HL-60 (cell line): ENCODE measurements around the gene LEUTX.

Source experiments
- DNase-seq, 2 experiments: peaks; one replicate each; pipeline ENCODE4 v3.0.0-alpha.2; 2010 to 2020; ENCODE audit warnings: low read depth in 1 of 2, low spot score in 1 of 2
- H3K27ac ChIP-seq: fragments of 250-450 bp; sonication (Bioruptor Pico); replicated peaks from 2 replicates; pipeline ENCODE4 v1.5.1; 2020; ENCODE audit warnings: mild to moderate bottlenecking, moderate library complexity
- H3K27me3 ChIP-seq: fragments of 250-450 bp; sonication (Bioruptor Pico); 2 replicates; pipeline ENCODE4 v1.5.1; 2021; ENCODE audit warnings: mild to moderate bottlenecking, moderate library complexity; ENCODE audit not compliant: insufficient read depth, poor library complexity, severe bottlenecking
- H3K4me3 ChIP-seq: replicated peaks from 2 replicates; pipeline ENCODE4 v1.5.1; 2011; ENCODE audit warnings: mild to moderate bottlenecking, control low read depth, low read length; ENCODE audit not compliant: insufficient read depth
- GABPA ChIP-seq: IDR thresholded peaks from 2 replicates; pipeline ENCODE4 v1.6.1; 2012; ENCODE audit warnings: low read depth
- POLR2AphosphoS5 ChIP-seq: IDR thresholded peaks from 2 replicates; pipeline ENCODE4 v1.6.1; 2012; ENCODE audit warnings: low read depth
- SPI1 ChIP-seq: IDR thresholded peaks from 2 replicates; pipeline ENCODE4 v1.6.1; 2012; ENCODE audit warnings: low read depth, mild to moderate bottlenecking, borderline replicate concordance
- TF ChIP-seq, protein P1 (sequence below): IDR thresholded peaks from one replicate; pipeline ENCODE4 v1.5.1; 2011; ENCODE audit warnings: low read length, control low read depth, inconsistent platforms; ENCODE audit not compliant: insufficient read depth
- TF ChIP-seq, protein P2 (sequence below): IDR thresholded peaks from 2 replicates; pipeline ENCODE4 v1.6.1; 2012; ENCODE audit warnings: low read depth; ENCODE audit not compliant: insufficient replicate concordance

Gene LEUTX

DNA sequence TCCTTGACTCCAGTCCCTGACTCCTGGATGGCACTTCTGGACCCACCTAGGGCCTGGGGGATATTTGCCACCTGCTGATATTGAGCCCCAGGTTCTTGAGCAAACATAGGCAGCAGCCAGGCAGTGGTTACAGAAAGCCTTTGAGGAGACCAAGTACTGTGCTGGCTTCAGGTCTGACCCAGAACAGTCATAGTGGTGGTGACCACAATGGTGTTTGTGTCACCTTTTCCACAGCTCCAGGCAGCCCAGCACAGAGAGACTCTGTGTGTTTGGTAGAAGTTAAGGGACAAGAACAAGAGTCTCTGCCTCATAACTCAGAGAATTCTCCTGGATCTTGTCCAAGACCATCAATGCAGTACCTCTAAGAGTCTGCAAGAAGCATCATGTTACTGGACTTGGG, 26.3 kb upstream of the LEUTX start:
- no peak for DNase-seq
- Histone ChIP-seq H3K27ac (no peak overlapping the region), H3K4me3 (no peak overlapping the region), H3K27me3 (peaks cover 3% of the 10 kb centered on the region)
- TF ChIP-seq SPI1 (no peak), POLR2AphosphoS5 (no peak), GABPA (no peak)
- TF ChIP-seq, protein P1, sequence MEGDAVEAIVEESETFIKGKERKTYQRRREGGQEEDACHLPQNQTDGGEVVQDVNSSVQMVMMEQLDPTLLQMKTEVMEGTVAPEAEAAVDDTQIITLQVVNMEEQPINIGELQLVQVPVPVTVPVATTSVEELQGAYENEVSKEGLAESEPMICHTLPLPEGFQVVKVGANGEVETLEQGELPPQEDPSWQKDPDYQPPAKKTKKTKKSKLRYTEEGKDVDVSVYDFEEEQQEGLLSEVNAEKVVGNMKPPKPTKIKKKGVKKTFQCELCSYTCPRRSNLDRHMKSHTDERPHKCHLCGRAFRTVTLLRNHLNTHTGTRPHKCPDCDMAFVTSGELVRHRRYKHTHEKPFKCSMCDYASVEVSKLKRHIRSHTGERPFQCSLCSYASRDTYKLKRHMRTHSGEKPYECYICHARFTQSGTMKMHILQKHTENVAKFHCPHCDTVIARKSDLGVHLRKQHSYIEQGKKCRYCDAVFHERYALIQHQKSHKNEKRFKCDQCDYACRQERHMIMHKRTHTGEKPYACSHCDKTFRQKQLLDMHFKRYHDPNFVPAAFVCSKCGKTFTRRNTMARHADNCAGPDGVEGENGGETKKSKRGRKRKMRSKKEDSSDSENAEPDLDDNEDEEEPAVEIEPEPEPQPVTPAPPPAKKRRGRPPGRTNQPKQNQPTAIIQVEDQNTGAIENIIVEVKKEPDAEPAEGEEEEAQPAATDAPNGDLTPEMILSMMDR: no peak
- TF ChIP-seq, protein P2, sequence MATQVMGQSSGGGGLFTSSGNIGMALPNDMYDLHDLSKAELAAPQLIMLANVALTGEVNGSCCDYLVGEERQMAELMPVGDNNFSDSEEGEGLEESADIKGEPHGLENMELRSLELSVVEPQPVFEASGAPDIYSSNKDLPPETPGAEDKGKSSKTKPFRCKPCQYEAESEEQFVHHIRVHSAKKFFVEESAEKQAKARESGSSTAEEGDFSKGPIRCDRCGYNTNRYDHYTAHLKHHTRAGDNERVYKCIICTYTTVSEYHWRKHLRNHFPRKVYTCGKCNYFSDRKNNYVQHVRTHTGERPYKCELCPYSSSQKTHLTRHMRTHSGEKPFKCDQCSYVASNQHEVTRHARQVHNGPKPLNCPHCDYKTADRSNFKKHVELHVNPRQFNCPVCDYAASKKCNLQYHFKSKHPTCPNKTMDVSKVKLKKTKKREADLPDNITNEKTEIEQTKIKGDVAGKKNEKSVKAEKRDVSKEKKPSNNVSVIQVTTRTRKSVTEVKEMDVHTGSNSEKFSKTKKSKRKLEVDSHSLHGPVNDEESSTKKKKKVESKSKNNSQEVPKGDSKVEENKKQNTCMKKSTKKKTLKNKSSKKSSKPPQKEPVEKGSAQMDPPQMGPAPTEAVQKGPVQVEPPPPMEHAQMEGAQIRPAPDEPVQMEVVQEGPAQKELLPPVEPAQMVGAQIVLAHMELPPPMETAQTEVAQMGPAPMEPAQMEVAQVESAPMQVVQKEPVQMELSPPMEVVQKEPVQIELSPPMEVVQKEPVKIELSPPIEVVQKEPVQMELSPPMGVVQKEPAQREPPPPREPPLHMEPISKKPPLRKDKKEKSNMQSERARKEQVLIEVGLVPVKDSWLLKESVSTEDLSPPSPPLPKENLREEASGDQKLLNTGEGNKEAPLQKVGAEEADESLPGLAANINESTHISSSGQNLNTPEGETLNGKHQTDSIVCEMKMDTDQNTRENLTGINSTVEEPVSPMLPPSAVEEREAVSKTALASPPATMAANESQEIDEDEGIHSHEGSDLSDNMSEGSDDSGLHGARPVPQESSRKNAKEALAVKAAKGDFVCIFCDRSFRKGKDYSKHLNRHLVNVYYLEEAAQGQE: no peak

DNA sequence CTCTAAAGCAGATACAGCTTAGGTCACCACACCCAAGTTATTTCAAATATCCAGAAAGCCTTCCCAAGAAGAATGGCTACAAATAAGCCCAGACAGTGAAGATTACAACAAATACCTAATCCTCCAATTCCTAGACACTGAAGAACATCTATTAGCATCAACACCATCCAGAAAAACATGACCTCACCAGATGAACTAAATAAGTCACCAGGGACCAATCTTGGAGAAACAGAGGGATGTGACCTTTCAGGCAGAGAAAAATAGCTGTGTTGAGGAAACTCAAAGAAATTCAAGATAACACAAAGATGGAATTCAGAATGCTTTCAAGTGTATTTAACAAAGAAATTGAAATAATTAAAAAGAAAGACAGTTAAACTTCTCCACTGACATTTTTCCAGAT, 25.9 kb upstream of the LEUTX start:
- H3K4me3 ChIP-seq: no peak overlapping the region
- TF ChIP-seq SPI1: no peak
- TF ChIP-seq, protein P2: no peak
- TF ChIP-seq POLR2AphosphoS5: no peak
- TF ChIP-seq GABPA: no peak
- DNase-seq: no peak
- no peak overlapping the region for H3K27ac ChIP-seq
- peaks cover 3% of the 10 kb centered on the region for H3K27me3 ChIP-seq

DNA sequence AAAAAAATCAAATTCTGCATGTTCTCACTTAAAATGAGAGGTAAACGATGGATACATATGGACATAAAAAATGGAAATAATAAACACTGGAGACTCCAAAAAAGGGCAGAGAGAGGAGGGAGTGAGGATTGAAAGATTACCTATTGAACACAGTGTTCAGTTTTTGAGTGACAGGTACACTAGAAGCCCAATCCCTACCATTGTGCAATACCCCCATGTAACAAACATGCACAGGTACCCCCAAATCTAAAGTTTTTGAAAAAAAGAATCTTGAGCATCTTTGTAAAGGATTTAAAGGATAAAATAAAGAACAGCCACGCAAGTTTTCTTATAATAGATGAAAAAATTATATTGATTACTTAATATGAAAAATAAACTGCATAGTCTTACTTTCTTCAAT, 24.1 kb upstream of the LEUTX start:
- Histone ChIP-seq H3K4me3 (no peak overlapping the region), H3K27me3 (no peaks in the 10 kb centered on the region), H3K27ac (no peak overlapping the region)
- TF ChIP-seq, protein P2: no peak
- TF ChIP-seq, protein P1: no peak
- TF ChIP-seq GABPA: no peak
- no peak for TF ChIP-seq POLR2AphosphoS5
- no peak for TF ChIP-seq SPI1
- no peak for DNase-seq

DNA sequence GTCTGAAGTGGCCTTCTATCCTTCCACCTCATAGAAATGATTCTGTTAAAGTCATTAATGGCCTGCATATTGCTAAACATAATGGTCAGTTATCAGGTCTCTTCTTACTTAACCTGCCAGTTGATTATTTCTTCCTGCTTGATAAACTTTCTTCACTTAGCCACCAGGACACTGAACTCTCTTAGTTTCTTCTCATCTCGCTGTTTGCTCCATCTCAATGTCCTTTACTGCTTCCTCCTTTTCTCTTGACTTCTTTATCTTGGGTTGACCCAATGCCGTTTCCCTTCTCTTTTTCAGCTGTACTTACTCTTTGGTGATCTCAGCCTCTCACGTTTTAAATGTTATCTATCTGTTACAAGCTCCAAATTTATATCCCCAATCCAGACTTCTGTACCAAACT, 23.7 kb upstream of the LEUTX start:
- H3K4me3 ChIP-seq: no peak overlapping the region
- DNase-seq: no peak
- H3K27me3 ChIP-seq: no peaks in the 10 kb centered on the region
- H3K27ac ChIP-seq: no peak overlapping the region
- no peak for TF ChIP-seq POLR2AphosphoS5
- TF ChIP-seq, protein P2: no peak
- TF ChIP-seq GABPA: no peak
- TF ChIP-seq SPI1: no peak
- TF ChIP-seq, protein P1: no peak
